Mesendoderm (in vitro differentiated cells): Measurements from ENCODE around the gene PRR15L.

ENCODE experiments used
- DNase-seq: peaks from one replicate; pipeline ENCODE4 v3.0.0; 2013
- H2AK5ac ChIP-seq: 2 replicates; pipeline ENCODE4 v1.6.1; 2013; ENCODE audit warnings: low read length, inconsistent platforms
- H2BK120ac ChIP-seq: 2 replicates; pipeline ENCODE4 v1.6.1; 2013; ENCODE audit warnings: low read depth, mild to moderate bottlenecking, low read length, moderate library complexity, mixed read lengths
- H2BK15ac ChIP-seq: replicated peaks from 2 replicates; pipeline ENCODE4 v1.6.1; 2013; ENCODE audit warnings: low read depth, mild to moderate bottlenecking, moderate library complexity
- H2BK5ac ChIP-seq: 2 replicates; pipeline ENCODE4 v1.6.1; 2013; ENCODE audit warnings: low read length, inconsistent platforms
- H3K18ac ChIP-seq: 2 replicates; pipeline ENCODE4 v1.6.1; 2013; ENCODE audit warnings: mild to moderate bottlenecking, low read length, mixed read lengths
- H3K23ac ChIP-seq: one replicate; pipeline ENCODE4 v1.6.1; 2013; ENCODE audit warnings: low read length
- H3K27ac ChIP-seq: 2 replicates; pipeline ENCODE4 v1.5.1; 2013; ENCODE audit warnings: low read depth, mild to moderate bottlenecking, inconsistent platforms, low read length, moderate library complexity
- H3K27me3 ChIP-seq: 2 replicates; pipeline ENCODE4 v1.6.1; 2013; ENCODE audit warnings: low read length, control low read depth, mild to moderate bottlenecking, inconsistent platforms; ENCODE audit not compliant: insufficient read depth, poor library complexity
- H3K36me3 ChIP-seq: 2 replicates; pipeline ENCODE4 v1.6.1; 2013; ENCODE audit warnings: low read length, inconsistent platforms; ENCODE audit not compliant: control insufficient read depth, insufficient read depth
- H3K4ac ChIP-seq: one replicate; pipeline ENCODE4 v1.6.1; 2013; ENCODE audit warnings: low read depth, mild to moderate bottlenecking, low read length, moderate library complexity
- H3K4me1 ChIP-seq: 2 replicates; pipeline ENCODE4 v1.6.1; 2013; ENCODE audit warnings: low read depth, low read length, inconsistent platforms; ENCODE audit not compliant: control insufficient read depth
- H3K4me2 ChIP-seq: 2 replicates; pipeline ENCODE4 v1.6.1; 2013; ENCODE audit warnings: low read length
- H3K4me3 ChIP-seq: 2 replicates; pipeline ENCODE4 v1.5.1; 2013; ENCODE audit warnings: mild to moderate bottlenecking, low read length
- H3K56ac ChIP-seq: one replicate; pipeline ENCODE4 v1.6.1; 2013; ENCODE audit warnings: low read length
- H3K79me1 ChIP-seq: 2 replicates; pipeline ENCODE4 v1.6.1; 2013; ENCODE audit warnings: low read length, inconsistent platforms
- H3K79me2 ChIP-seq: 2 replicates; pipeline ENCODE4 v1.6.1; 2013; ENCODE audit warnings: mild to moderate bottlenecking, low read length; ENCODE audit not compliant: control insufficient read depth, insufficient read depth
- H3K9ac ChIP-seq: 2 replicates; pipeline ENCODE4 v1.6.1; 2013; ENCODE audit warnings: low read length, inconsistent platforms
- H4K5ac ChIP-seq: one replicate; pipeline ENCODE4 v1.6.1; 2013; ENCODE audit warnings: low read length
- H4K8ac ChIP-seq: one replicate; pipeline ENCODE4 v1.6.1; 2013; ENCODE audit warnings: low read depth, mild to moderate bottlenecking, control low read depth, low read length, moderate library complexity
- WGBS: extraction: QIAGEN DNeasy Blood & Tissue Kit; methylation state at CpG from one replicate; pipeline ENCODE4 v1.1.7; 2013; ENCODE audit warnings: low lambda C conversion rate, missing lambda C conversion rate; ENCODE audit not compliant: insufficient coverage; ENCODE audit errors: extremely low coverage; 5-methylcytosine and 5-hydroxymethylcytosine counted together

Gene PRR15L

GRCh38 chr17:47913050-47913449 lies 44.6 kb downstream of the PRR15L start:
- Histone ChIP-seq H3K36me3 (no peaks in the 10 kb centered on the region), H2BK15ac (no peak overlapping the region), H3K56ac (no peak overlapping the region), H2AK5ac (no peak overlapping the region), H3K9ac (no peak overlapping the region), H3K79me2 (no peaks in the 10 kb centered on the region), H3K23ac (no peak overlapping the region), H2BK5ac (no peak overlapping the region), H3K79me1 (no peaks in the 10 kb centered on the region), H3K4ac (no peak overlapping the region), H3K4me3 (no peak overlapping the region), H4K5ac (no peak overlapping the region), H3K18ac (no peak overlapping the region), H3K27me3 (no peaks in the 10 kb centered on the region), H3K4me1 (no peaks in the 10 kb centered on the region), H4K8ac (no peak overlapping the region), H3K27ac (no peak overlapping the region), H3K4me2 (no peak overlapping the region), H2BK120ac (no peak overlapping the region)
- DNase-seq, result no peak
- WGBS, result no CpG with 5 or more reads among the region's 2 CpGs

GRCh38 chr17:47907932-47908562 lies 49.6 kb downstream of the PRR15L start:
- Histone ChIP-seq H2BK5ac (no peak overlapping the region), H3K79me2 (no peaks in the 10 kb centered on the region), H3K27ac (no peak overlapping the region), H3K23ac (no peak overlapping the region), H3K4me1 (no peaks in the 10 kb centered on the region), H3K4me2 (no peak overlapping the region), H3K56ac (no peak overlapping the region), H3K9ac (no peak overlapping the region), H3K79me1 (peaks cover 6% of the 10 kb centered on the region), H3K4me3 (no peak overlapping the region), H2AK5ac (no peak overlapping the region), H4K5ac (no peak overlapping the region), H3K4ac (no peak overlapping the region), H3K27me3 (no peaks in the 10 kb centered on the region), H2BK15ac (no peak overlapping the region), H2BK120ac (no peak overlapping the region), H3K18ac (no peak overlapping the region), H3K36me3 (no peaks in the 10 kb centered on the region), H4K8ac (no peak overlapping the region)
- DNase-seq, result no peak
- WGBS, result no CpG with 5 or more reads among the region's 8 CpGs

- WGBS, result no CpG with 5 or more reads among the region's 3 CpGs
Observed at GRCh38 chr17:47906443-47906842, 51.2 kb downstream of the PRR15L start.

GRCh38 chr17:47905221-47905733 lies 52.4 kb downstream of the PRR15L start:
- Histone ChIP-seq H3K18ac (no peak overlapping the region), H3K4me1 (peaks cover 7% of the 10 kb centered on the region), H3K4me2 (no peak overlapping the region), H2BK5ac (no peak overlapping the region), H3K4me3 (no peak overlapping the region), H3K23ac (no peak overlapping the region), H4K5ac (no peak overlapping the region), H2BK15ac (no peak overlapping the region), H3K27ac (no peak overlapping the region), H3K27me3 (no peaks in the 10 kb centered on the region), H2BK120ac (no peak overlapping the region), H3K4ac (no peak overlapping the region), H3K79me2 (no peaks in the 10 kb centered on the region), H3K36me3 (no peaks in the 10 kb centered on the region), H3K56ac (no peak overlapping the region), H3K9ac (peak overlapping the region; percentile 21), H4K8ac (no peak overlapping the region), H2AK5ac (no peak overlapping the region), H3K79me1 (peaks cover 7% of the 10 kb centered on the region)
- peak; percentile 56 for DNase-seq
- no CpG with 5 or more reads among the region's 8 CpGs for WGBS

More at GRCh38 chr17:47906443-47906842, 51.2 kb downstream of the PRR15L start:
- no peak overlapping the region for H3K23ac ChIP-seq
- H3K4ac ChIP-seq, result no peak overlapping the region
- H2AK5ac ChIP-seq, result no peak overlapping the region
- no peak for DNase-seq
- no peak overlapping the region for H4K5ac ChIP-seq
- H3K56ac ChIP-seq, result no peak overlapping the region
- no peak overlapping the region for H3K4me2 ChIP-seq
- no peak overlapping the region for H4K8ac ChIP-seq
- H2BK120ac ChIP-seq, result no peak overlapping the region
- no peaks in the 10 kb centered on the region for H3K27me3 ChIP-seq
- H3K9ac ChIP-seq, result no peak overlapping the region
- peaks cover 7% of the 10 kb centered on the region for H3K4me1 ChIP-seq
- H3K27ac ChIP-seq, result no peak overlapping the region
- H2BK5ac ChIP-seq, result no peak overlapping the region
- H3K79me2 ChIP-seq, result no peaks in the 10 kb centered on the region
- no peak overlapping the region for H3K18ac ChIP-seq
- no peak overlapping the region for H3K4me3 ChIP-seq
- no peaks in the 10 kb centered on the region for H3K36me3 ChIP-seq
- H3K79me1 ChIP-seq, result peaks cover 7% of the 10 kb centered on the region
- H2BK15ac ChIP-seq, result no peak overlapping the region

GRCh38 chr17:47902039-47902744 lies 55.5 kb downstream of the PRR15L start:
- Histone ChIP-seq H3K18ac (no peak overlapping the region), H3K36me3 (no peaks in the 10 kb centered on the region), H3K27ac (no peak overlapping the region), H2BK15ac (no peak overlapping the region), H2BK5ac (no peak overlapping the region), H3K56ac (no peak overlapping the region), H3K4ac (no peak overlapping the region), H3K9ac (peak overlapping the region; percentile 15), H3K4me2 (no peak overlapping the region), H3K4me3 (no peak overlapping the region), H2BK120ac (no peak overlapping the region), H2AK5ac (no peak overlapping the region), H3K79me2 (peaks cover 2% of the 10 kb centered on the region), H3K27me3 (no peaks in the 10 kb centered on the region), H3K23ac (no peak overlapping the region), H3K79me1 (peaks cover 9% of the 10 kb centered on the region), H3K4me1 (peaks cover 7% of the 10 kb centered on the region), H4K8ac (no peak overlapping the region), H4K5ac (no peak overlapping the region)
- WGBS, result no CpG with 5 or more reads among the region's 4 CpGs
- peak; percentile 91 for DNase-seq
